Activated CD4-positive, alpha-beta T cell treated with anti-CD3 and anti-CD28 coated beads for 48 hours (primary cell): ENCODE results near the gene PRKD2.
A peak's percentile ranks its signal among the peaks of the same experiment; 100 is the strongest.
"Not testable (repeated sequence)": the region's sequence is repeated elsewhere in the genome, so short reads cannot be mapped to it uniquely, and the experiment has no call there.

Source experiments
- DNase-seq: peaks from one replicate; pipeline ENCODE4 v3.0.0-alpha.2; 2020

PRKD2 gene

DNA sequence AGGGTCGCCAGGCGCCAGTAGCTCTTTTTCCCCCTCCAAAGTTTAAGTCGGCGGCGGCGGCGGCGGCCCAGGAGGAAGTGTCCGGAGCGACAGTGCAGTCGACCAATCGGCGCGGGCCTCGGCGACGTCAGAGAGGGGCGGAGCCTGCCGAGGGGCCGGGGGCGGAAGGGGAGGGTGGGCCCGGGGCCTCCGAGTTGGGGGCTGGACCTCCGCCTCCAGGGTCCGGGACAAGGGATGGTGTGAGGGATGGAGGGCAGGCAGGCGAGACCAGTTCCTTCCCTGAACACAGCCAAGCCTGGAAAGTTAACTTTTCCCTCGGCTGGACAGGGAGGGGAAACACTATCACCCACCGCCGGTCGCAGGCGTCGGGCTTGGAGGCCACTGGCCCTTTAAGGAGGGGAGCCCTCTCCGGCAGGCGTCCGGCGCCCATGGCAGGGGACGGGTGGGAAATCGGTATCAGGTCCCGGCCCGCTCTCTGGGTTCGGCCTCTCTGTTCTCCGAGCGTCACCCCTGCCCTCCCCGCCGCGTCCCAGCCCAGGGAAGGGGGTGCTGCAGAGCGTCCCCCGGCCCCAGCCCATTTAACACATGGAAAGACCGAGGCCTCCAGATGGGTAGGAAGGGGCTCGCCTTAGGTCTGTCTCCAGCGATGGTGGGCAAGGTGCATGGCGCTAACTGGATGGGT lies at the start of gene PRKD2:
TSS of gene PRKD2 (minus strand) at position 81 of the 682 bp plus-strand sequence. CDS start 744 bp downstream, outside the sequence.
- peak; percentile 93 for DNase-seq

DNA sequence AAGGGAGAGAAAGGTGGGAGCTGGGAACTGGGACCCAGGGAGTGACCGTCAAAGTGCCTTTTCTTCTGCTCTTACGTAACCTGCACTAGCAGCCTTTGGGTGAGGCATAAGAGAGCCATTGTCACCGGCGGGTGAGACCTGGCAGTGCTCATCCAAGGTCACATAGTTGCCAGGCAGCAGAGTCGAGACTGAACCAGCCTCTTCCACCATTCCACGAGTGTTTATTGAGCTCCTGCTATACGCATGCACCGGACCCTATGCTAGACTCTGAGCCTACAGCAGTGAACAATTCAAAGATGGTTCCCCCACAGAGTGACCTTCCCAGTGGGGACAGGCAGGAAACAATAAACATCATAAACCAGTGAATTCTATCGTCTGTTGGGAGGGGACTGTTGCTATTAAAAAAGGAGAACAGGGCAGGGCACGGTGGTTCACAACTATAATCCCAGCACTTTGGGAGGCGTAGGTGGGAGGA lies 47.9 kb upstream of the PRKD2 start:
- DNase-seq, result no peak

DNA sequence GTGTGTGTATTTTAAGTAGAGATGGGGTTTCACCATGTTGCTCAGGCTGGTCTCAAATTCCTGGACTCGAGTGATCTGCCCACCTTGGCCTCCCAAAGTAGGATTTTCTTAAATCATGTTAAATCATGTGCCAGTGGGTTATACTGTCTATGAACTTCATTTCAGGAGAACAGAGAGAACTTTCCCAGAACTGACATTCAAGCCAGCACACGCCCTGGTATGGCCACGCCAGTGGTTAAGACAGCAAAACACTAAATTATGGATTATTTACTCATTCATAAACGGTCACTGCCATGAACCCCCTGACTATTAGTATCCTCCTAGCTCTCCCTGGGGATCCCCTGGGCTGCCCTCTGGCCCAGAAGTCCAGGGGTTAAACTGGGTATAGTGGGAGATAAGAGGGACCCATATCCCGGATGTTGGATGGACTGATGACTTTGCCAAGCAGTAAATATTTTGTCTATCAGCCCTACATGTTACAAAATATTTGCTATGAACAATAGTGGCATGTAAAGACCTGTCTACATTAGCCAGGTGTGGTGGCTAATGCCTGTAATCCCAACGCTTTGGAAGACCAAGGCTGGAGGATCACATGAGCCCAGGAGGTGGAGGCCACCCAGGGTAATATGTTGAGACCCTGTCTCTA lies 45.5 kb upstream of the PRKD2 start:
- DNase-seq, result no peak

DNA sequence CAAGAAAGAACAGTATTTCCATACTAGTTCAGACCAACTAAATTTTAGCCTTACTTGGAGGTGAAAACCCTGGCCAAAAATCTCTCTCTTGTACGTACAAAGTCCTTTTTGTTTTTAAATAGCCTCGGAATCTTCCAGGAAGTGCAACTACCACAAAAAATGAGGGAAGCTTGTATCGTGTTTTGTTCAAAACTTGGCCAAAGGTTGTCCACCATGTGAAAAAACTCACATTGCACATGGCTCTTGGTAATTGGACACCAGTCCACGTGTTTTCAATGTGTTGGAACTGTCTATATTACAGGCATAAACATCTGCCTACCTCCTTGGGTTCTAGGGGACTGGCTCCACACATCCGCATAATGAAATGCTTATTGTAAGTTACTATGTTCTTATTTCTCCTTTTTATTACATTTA lies 44.5 kb upstream of the PRKD2 start:
- no peak for DNase-seq

DNA sequence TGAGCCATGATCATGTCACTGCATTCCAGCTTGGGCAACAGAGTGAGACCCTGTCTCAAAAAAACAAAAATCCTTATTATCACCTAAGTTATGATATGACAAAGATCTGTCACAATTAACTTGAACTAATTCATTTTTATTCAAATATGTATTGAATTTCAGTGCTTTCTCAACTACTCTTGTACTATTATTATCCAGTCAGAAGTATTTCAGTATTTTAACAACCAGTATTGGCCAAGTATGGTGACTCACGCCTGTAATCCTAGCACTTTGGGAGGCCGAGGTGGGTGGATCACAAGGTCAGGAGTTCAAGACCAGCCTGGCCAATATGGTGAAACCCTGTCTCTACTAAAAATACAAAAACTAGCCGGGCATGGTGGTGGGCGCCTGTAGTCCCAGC lies 44.0 kb upstream of the PRKD2 start:
- DNase-seq, result not testable (repeated sequence)

DNA sequence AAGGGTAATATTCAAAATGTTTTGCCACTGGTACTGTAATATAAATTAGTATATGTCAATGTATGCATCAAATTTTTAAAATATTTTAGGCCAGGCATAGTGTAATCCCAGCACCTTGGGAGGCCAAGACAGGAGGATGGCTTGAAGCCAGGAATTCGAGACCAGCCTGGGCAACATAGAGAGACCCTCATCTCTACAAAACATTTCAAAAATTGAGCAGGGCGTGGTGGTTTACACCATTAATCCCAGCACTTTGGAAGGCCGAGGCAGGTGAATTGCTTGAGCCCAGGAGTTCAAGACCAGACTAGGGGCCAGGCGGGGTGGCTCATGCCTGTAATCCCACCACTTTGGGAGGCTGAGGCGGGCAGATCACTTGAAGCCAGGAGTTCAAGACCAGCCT lies 43.4 kb upstream of the PRKD2 start:
- no peak for DNase-seq

DNA sequence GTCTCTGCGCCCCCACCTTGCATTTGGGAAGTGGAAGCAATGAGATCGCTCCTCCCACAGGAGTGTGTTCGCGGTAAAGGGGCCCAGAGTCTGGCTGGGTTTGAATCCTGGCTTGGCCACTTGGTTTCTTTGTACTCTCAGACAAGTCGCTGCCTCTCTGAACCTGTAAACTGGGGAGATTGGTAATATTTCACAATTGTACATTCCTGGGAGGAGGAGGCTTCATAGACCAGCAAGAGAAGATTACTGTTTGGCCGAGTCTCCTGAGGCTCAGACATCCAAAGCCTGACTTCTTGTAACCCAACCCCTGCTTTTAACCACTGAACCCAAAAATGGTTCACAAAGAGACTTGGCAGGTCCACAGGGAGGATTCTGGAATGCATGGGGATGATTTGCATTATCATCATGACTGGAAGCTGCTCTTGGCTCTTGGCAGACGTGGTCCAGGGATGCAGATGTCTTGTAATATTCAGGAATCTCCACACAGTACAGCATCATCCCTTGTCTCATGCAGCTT lies 43.0 kb upstream of the PRKD2 start:
- no peak for DNase-seq

DNA sequence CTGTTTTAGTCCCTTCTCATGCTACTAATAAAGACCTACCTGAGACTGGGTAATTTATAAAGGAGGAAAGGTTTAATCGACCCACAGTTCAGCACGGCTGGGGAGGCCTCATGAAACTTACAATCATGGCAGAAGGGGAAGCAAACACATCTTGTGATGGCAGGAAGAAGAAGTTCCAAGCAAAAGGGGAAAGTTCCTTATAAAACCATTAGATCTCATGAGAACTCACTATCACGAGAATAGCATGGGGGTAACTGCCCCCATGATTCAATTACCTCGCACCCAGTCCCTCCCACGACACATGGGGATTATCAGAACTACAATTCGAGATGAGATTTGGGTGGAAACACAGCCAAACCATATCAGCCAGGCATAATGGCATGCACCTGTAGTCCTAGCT lies 42.3 kb upstream of the PRKD2 start:
- DNase-seq, result no peak

DNA sequence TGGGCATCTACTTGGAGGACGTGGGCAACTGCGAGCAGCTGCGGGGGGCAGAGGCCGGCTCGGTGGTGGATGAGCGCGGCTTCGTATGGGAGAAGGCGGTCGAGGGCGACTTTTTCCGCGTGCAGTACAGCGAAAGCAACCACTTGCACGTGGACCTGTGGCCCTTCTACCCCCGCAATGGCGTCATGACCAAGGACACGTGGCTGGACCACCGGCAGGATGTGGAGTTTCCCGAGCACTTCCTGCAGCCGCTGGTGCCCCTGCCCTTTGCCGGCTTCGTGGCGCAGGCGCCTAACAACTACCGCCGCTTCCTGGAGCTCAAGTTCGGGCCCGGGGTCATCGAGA lies 39.6 kb upstream of the PRKD2 start:
- no peak for DNase-seq

DNA sequence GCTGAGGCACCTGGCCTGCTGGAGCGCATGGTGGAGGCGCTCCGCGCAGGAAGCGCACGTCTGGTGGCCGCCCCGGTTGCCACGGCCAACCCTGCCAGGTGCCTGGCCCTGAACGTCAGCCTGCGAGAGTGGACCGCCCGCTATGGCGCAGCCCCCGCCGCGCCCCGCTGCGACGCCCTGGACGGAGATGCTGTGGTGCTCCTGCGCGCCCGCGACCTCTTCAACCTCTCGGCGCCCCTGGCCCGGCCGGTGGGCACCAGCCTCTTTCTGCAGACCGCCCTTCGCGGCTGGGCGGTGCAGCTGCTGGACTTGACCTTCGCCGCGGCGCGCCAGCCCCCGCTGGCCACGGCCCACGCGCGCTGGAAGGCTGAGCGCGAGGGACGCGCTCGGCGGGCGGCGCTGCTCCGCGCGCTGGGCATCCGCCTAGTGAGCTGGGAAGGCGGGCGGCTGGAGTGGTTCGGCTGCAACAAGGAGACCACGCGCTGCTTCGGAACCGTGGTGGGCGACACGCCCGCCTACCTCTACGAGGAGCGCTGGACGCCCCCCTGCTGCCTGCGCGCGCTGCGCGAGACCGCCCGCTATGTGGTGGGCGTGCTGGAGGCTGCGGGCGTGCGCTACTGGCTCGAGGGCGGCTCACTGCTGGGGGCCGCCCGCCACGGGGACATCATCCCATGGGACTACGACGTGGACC lies 39.1 kb upstream of the PRKD2 start:
- DNase-seq, result no peak

DNA sequence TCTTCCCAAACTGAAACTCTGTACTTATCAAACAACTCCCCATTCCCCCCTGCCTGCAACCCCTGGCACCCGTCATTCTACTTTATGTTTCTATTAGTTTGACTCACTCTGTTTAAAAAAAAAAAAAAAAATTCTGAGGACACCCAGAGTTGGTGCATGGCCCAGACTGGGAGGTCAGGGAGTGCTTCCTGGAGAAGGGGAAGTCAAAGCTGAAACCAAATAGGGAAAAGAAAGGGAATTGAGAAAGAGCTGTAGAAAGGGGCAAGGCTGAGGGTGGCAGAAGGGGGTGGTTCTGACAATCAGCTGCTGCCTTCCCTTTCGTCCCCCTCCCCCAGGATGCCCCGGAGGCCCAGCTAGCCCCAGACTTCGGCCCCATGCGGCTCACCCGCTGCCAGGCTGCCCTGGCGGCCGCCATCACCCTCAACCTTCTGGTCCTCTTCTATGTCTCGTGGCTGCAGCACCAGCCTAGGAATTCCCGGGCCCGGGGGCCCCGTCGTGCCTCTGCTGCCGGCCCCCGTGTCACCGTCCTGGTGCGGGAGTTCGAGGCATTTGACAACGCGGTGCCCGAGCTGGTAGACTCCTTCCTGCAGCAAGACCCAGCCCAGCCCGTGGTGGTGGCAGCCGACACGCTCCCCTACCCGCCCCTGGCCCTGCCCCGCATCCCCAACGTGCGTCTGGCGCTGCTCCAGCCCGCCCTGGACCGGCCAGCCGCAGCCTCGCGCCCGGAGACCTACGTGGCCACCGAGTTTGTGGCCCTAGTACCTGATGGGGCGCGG lies 38.4 kb upstream of the PRKD2 start:
- no peak for DNase-seq

DNA sequence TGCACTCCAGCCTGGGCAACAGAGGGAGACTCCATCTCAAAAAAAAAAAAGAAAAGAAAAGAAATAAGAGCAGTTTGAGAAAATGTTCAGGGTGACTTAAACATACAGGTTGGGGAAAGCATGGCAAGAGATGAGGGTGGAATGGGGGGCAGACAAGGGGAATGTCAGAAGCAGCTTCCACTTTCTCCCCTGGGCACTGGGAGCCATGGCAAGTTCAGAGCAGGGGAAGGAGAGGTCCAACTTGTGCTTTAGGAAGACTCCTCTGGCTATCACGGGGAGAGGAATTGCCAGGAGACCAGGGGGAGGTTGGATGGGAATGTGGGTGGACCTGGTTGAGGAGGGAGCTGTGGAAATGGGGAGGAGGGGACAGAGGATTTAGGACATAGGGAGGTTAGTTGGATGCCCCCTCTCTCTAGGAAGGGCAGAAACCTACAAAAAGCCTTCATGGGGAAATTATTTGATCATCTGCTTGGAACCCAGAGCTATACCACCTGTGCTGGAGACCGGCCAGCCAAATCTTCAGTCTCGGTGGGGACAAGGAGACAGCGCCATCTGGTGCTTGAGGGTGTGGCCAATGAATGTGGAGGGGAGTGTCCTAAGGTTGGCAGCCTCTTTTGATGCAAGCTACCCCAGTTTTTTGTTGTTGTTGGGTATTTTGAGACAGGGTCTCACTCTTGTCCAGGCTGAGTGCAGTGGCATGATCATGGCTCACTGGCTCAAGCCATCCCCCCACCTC lies 36.7 kb upstream of the PRKD2 start:
- DNase-seq, result peak; percentile 77

DNA sequence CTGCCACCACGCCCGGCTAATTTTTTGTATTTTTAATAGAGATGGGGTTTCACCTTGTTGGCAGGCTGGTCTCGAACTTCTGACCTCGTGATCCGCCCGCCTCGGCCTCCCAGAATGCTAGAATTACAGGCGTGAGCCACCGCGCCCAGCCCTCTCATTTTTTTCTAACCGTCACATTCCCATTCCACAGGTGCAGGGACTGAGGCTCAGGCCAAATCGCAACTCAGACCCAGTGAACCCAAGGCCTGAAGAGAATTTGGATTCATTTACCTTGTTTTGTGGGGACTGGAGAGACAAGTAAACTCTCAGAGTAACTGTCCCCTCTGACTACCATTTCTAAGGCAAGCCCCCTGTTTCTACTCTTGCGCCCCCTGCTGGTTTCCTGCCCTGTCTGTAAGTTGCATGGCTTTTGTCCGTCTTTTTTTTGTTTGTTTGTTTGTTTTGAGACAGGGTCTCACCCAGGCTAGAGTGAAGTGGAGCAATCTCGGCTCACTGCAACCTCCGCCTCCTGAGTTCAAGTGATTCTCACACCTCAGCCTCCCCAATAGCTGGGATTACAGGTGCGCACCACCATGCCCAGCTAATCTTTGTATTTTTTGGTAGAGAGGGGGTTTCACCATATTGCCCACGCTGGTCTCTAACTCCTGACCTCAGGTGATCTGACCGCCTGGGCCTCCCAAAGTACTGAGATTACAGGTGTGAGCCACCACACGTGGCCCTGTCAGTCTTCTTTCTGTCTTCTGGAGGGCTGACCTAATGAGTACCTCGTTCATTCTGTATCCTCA lies 31.6 kb upstream of the PRKD2 start:
- DNase-seq, result peak; percentile 87

DNA sequence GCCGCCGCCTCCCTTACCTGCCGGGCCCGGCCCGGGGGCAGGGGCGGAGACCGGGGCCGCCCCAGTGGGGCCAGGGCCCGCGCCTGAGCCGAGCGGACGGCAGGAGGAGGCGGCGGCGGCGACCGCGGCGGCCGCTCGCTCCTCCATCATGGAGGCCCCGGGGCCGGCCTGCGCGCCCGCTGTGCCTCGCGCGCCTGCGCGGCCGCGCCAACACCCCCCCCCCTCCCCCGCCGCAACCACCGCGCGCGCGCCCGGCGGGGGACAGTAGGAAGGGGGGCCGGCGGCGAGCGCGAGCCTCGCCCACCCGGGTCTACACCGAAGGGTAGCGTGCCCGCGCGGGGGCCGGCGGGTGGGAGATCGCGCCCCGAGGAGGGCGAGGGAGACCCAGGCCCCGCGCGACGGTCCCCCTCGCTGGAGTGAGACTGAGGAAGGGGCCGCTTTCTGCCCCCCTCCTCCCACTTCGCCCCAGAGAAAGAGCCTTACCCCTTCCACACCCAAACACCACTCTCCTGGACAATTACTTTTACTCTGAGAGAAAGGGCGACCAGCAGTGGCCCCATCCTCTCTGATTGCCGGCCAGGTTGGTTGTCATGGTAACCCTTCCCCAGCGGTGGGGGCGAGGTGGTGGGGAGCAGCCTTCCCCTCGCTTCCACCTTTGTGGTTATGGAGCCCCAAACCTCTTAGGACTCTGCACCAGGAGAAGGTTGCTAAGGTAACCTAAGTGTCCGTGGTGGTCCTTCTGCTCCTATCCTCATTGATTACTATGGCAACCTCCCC lies 29.6 kb upstream of the PRKD2 start, which contains the start of gene STRN4:
TSS of gene STRN4 (minus strand) at position 170 of the 777 bp plus-strand sequence. CDS start at position 150, 20 bp downstream.
- DNase-seq, result peak; percentile 65

DNA sequence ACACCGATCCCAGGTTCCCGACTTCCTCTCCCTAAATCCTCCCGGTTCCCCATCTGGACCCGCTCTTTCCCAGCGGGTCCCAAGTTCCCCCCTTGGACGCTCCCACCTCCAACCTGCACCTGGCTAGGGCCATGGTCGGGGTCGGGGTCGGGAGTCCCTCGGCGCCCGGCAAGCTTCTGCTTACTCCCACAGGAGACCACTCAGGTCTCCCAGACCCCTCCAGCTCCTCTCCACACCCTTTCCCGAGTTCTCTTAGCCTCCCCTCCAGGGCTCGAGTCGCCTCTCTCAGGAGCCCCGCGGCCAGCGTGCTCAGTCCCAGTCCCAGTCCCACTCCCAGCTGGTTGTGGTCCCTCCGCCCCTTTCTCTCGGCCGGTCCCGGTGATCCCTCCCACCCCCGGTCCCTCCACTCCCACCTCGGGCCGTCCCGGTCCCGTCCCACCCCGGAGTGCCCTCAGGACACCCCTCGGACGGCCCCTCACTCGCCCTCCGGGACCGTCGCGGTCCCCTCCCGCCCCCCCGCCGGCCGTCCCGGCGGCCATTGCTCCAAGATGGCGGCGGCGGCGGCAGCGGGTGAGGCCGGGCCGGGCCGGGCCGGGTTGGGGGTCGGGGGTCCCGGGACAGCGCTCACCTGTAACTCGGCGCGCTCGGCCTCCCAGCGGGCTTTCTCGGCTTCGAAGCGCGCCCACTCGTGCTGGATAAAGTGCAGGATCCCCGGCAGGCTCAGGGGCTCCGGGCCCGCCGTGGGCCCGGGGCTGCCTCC lies 28.8 kb upstream of the PRKD2 start, which contains the start of gene FKRP:
TSS of gene FKRP (plus strand) at position 537 of the 760 bp plus-strand sequence. CDS start 9,394 bp downstream, outside the sequence.
- peak; percentile 33 for DNase-seq

DNA sequence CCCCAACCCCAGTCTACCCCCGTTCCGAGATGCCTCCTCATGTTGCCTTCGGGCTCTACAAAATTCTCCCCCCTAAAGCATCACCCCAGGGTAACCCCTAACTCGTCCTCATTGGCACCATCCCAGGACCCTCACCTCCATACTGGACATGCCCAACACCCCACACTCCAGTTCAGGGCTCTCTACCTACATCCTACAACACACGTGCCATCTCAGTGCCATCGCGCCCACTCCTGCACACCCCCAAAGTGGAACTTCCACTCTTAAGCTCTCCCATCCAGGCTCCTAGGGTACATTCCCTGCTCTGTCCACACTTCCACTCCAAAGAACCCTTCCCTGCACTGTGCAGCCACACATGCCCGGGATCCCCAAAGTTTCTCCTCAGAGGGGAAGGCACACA lies 28.1 kb upstream of the PRKD2 start:
- no peak for DNase-seq

DNA sequence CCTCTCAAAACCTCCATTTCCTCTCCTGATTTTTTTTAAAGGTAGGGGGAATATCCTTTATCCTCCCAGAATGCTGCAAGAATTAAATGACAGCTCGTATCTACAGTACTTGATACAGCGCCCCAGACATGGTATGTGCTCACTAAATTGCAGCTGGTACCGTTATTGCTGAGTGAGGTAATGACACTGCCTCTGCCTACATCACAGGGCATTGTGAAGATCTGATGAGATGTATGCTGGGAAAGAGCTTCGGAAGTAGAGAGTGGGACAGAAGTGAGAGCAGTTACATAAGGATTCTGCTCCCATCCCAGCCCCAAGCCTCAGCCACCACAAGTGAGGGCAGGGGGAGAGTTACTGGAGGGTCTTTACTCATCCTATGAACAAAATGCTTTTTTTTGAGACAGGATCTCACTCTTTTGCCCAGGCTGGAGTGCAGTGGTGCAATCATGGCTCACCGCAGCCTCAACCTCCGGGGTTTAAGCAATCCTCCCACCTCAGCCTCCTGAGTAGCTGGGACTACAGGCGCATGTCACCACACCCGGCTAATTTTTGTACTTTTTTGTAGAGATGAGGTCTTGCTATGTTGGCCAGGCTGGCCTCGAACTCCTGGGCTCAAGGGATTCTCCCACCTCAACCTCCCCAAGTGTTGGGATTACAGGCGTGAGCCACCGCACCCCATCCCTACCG lies 27.2 kb upstream of the PRKD2 start:
- DNase-seq, result no peak

DNA sequence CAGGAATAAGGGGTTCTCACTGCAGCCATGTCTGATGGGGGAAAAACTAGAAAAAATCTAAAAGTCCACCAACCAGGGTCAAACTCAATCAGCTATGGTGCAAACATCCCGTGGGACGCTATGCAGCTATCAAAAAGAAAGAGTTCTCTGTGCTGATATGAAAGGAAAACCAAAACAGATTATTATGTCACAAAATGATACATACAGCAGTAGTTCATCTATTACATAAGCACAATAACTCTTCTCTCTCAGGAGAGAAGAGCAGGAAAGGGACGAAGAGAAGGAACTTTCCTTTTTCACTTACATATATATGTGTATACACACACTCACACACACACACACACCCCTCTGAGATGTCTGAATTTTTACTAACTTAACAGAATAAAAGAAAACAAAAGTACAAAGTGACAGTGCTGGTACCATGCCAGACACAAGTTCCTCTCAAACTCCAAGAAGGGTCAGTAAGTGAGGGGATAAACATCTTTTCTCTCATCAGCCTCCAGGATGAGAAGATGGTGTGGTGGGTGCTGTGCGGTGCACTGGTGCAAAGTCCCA lies 26.1 kb upstream of the PRKD2 start:
- no peak for DNase-seq

DNA sequence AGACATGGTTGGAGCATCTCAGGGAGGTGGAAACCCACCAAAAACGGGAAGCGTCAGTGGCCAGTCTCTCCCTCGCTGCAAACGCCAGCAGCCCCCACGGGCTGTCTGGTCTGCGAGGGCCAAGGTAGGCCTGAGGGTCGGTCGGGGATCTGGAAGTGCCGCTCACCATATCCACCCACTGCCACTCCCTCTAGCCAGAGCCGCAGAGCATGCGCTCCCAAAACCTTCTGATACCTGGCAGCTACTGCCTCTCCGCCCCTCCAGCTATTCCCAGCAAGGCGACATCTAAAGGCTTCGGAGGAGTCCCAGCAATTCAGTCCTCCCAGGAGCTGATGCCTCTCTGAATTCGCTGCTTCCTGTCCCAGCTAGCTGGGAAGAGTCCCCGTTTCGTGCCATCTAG lies 24.5 kb upstream of the PRKD2 start:
- no peak for DNase-seq
